HG03139 (cell line): ENCODE measurements around the gene FIZ1.

Experiments used
- ATAC-seq: cut with Tn5 transposase; IDR thresholded peaks from one replicate; pipeline ENCODE4 v1.9.1; 2021; ENCODE audit not compliant: unreplicated experiment

Gene FIZ1

DNA sequence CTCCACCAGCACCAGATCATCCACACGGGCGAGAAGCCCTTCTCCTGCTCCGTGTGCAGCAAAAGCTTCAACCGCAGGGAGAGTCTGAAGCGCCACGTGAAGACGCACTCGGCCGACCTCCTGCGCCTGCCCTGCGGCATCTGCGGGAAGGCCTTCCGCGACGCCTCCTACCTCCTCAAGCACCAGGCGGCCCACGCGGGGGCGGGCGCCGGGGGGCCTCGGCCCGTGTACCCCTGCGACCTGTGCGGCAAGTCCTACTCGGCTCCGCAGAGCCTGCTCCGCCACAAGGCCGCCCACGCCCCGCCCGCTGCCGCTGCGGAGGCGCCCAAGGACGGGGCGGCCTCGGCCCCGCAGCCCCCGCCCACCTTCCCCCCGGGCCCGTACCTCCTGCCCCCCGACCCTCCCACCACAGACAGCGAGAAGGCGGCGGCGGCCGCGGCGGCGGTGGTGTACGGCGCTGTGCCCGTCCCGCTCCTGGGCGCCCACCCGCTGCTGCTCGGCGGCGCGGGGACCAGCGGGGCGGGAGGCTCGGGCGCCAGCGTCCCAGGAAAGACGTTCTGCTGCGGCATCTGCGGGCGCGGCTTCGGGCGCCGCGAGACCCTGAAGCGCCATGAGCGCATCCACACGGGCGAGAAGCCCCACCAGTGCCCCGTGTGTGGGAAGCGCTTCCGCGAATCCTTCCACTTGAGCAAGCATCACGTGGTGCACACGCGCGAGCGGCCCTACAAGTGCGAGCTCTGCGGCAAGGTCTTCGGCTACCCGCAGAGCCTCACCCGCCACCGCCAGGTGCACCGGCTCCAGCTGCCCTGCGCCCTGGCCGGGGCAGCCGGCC lies 15.6 kb upstream of the FIZ1 start:
- no peak for ATAC-seq

DNA sequence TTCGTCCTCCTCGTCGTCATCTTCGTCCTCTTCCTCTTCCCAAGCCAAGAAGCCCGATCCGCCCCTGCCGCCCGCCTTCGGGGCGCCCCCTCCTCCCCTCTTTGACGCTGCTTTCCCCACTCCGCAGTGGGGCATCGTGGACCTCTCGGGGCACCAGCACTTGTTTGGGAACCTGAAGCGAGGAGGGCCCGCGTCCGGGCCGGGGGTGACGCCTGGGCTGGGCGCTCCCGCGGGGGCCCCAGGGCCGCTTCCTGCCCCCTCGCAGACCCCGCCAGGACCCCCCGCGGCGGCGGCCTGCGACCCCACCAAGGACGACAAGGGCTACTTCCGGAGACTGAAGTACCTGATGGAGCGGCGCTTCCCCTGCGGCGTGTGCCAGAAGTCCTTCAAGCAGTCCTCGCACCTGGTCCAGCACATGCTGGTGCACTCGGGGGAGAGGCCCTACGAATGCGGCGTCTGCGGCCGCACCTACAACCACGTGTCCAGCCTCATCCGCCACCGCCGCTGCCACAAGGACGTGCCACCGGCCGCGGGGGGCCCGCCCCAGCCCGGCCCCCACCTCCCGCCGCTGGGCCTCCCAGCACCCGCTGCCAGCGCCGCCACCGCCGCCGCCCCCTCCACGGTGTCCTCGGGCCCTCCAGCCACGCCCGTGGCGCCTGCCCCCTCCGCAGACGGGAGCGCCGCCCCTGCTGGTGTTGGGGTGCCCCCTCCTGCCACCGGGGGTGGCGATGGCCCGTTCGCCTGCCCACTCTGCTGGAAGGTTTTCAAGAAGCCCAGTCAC lies 14.8 kb upstream of the FIZ1 start:
- no peak for ATAC-seq

GRCh38 chr19:55613396-55613795 lies 14.1 kb upstream of the FIZ1 start:
- ATAC-seq, result no peak

- ATAC-seq, result no peak
Observed at GRCh38 chr19:55611983-55612645, 12.8 kb upstream of the FIZ1 start.

- ATAC-seq, result no peak
Observed at GRCh38 chr19:55611300-55611982, 12.1 kb upstream of the FIZ1 start.

DNA sequence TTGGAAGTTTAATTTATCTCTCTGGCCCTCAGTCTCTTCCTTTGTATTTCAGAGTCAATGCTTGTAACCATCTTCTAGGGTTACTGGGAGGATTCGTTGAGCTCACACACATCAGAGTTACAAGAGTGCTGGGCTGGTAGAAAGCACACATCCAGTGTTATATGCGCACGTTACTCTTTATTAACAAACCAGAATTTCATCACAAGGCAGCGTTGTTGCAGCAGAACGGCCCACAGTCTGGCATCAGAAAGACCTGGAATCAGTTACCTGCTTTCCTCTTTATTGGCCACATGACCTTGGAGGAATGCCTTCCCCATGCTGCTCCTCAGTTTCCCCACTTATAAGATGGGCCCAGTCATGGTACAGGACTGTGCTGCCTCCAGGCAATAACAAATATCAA lies 10.0 kb upstream of the FIZ1 start:
- ATAC-seq, result no peak

DNA sequence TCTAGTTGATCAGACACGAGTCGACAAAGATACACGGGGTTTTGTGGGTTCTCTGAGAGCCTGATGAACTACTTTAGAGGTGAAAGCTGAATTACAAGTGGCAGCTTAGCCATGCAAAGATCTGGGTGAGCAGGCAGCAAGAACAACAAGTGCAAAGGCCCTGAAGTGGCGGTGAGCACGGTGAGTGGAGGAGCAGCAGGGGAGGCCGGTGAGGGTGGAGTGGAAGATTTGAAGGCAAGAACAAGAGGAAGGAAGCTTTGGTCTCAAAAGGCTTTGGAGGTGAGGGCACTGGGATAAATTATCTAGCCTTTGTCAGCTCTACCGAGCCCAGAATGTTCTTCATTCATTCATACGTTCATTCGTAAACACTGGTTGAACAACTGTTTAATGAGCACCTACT lies 7.5 kb upstream of the FIZ1 start:
- ATAC-seq, result no peak

DNA sequence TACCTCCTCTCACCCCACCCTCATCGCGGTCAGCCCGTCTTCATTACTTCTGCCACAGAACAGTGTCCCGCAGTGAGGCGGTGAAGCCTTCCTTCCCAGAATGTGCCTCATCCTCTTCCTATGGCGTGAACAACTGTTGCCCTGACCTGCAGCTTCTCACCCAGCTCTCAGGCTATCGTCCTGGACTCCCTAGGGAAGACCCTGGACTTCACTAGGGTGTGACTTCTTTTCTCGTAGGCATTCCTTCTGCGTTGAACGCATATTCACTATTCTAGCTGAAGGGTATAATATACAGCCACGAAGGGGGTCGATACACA lies 7.1 kb upstream of the FIZ1 start:
- no peak for ATAC-seq

DNA sequence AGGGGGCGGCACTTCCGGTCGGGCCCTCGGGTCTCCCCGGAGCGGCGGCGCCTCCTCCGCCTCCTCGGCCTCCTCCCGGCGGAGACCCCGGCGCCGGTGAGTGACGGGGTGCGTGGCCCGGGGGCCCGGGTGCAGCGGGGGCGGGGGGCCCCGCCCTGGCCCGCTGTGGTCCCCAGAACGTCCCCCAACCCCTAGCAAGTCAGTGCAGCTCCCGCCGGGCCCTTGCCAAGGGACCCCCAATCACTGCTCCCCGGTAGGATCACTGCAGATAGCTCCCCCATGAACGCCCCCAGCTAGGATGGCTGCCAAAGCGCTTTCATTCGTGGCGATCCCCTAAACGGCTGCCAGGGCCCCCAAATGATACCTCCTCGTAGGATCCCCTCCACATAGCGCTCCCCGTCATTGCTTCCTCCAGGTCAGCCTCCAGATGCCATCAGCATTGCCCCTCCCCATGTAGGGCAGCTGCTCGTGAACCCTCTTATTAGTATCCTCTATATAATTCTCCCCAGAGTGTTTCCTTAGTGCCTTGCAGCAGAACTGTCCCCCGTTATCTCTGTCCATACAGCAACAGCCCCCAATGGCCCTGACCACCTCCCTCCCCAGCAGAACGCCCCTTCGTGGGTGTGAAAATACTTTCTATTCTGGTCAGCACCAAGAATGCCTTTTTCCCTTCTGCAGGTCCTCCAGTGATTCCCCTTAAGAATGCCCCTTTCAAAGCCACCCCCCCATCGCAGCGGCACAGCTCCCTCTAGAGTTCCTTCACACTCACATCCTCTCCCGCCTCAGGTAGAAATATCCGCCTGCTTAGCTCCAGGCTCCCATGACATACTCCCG lies 6.5 kb upstream of the FIZ1 start, which contains the start of gene ZNF865:
ZNF865 (plus strand) TSS at position 11 of the 834 bp plus-strand sequence. CDS start 7,972 bp downstream, outside the sequence.
- no peak for ATAC-seq

DNA sequence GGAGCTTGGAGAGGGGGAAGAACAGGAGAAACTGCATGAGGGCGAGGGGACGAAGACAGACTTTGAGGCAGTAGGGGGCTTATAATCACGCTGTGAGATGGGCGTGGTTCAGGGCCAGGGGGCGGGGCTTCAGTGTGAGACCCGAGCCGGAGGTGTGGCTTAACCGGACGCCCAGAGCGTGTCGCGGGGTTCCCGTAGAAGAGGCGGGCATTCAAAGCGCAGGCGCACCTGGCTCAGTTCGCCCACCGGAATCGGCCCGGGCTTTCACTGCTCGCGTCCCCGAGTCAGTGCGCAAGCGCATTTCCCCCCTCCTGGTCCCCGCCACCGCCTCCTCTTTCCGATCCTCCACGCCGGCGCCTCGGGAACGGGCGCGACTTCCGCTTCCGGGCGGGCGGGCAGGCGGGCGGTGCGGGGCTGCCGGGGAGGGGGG lies 5.9 kb upstream of the FIZ1 start:
- peak; percentile 67 for ATAC-seq

GRCh38 chr19:55603581-55604292 lies 4.4 kb upstream of the FIZ1 start:
- ATAC-seq, result no peak

DNA sequence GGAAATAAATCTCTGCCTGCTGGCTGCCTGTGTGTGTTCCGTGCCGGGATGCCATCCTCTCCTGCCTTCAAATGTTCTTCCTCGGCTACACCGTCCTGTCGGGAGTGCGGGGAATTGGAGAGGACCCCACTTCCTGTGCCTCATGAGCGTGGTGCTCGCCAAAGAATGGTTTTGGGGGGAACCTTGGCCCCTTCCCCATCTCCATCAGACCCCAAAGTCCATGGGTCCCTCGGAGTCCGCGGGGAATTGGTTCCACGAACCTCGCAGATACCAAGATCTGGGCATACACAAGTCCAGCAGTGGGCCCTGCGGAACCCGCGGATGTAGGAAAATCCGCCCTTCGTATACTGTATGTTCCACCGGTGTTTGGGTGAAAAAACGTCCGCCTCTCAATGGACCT lies 3.8 kb upstream of the FIZ1 start:
- ATAC-seq, result no peak

GRCh38 chr19:55602104-55603001 lies 3.0 kb upstream of the FIZ1 start:
- ATAC-seq, result no peak

DNA sequence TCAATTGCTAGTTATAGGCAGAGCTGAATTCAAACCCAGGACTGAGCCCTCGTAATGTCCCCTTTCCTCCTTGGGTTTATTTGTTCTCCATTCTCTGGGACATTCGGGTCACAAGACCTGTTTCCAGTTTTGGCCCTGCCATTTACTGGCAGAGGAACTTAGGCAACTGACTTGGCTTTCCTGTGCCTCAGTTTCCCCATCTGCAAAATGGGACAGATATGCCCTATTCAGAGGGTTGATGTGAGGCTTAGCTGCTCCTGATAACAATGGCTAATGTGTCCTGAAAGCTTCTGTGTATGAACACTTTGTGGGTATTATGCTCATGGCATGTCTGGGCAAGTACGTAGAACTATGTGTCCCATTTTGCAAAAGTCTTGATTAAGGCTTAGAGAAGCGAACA lies 1.8 kb upstream of the FIZ1 start:
- no peak for ATAC-seq

DNA sequence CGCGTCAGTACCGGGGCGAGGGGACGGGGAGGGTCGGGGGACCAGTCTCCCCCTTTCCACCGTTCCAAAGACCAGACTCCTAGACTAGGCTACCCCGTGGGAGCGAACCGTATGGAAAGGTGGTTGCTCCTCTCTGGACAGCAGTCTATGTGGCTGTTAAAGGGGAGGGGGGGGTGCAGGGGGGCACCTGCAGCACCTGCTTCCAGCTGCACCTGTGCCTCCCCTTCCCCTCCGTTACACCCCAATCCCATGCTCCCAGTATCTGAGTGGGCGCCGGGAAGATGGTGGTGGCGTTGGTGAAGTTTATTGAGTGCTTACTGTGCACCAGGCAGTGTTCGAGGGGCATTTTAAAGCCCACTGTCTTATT lies 1.3 kb upstream of the FIZ1 start:
- ATAC-seq, result no peak

- ATAC-seq, result peak; percentile 28
Observed at GRCh38 chr19:55599842-55600661, 735 bp upstream of the FIZ1 start, which contains the start of gene ZNF524. ZNF524 (plus strand) TSS chr19:55600288; CDS start chr19:55602113, 1,825 bp downstream.

DNA sequence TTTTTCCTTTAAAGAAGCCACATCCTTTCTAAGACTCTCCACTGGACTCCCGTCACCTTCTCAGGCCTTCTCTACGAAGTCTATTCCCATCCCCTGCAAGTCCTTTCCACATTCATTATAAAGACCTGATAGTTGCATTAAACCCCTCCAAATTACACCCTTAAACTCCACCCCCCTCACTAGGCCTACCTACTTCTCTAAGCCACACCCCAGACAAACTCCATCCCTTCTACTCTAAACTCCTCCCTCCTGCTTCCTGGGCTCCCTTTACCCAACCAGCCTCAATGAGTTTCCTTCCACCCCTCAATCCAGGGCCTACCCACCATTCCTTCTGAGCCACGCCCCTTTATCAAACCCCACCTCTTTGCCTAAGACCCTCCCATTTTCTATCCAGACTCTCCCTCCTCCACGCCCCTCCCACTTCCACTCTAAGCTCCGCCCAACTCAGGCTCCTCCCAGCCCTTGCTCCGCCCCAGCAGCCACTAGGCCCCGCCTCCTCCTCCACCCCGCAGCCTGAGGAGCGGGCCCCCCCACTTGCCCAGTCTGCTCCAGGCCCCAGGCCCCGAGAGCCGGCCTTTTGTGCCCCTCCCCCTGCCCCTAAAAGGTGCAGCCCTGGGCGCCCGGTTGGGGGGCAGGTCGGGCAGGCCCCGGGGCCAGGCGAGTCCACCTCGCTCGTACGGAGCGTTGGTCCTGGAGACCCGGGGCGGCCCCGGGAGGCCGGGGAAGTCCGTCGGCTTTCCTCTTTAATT lies 424 bp downstream of the FIZ1 start:
- peak; percentile 47 for ATAC-seq
